Bone marrow (tissue), 2 donors: ENCODE results near the gene TNFSF13B.

Experiments used
- DNase-seq, 2 donors: peaks; one replicate each; lab custom pipeline; 2025; lab: John Stamatoyannopoulos, UW

The TNFSF13B gene

DNA sequence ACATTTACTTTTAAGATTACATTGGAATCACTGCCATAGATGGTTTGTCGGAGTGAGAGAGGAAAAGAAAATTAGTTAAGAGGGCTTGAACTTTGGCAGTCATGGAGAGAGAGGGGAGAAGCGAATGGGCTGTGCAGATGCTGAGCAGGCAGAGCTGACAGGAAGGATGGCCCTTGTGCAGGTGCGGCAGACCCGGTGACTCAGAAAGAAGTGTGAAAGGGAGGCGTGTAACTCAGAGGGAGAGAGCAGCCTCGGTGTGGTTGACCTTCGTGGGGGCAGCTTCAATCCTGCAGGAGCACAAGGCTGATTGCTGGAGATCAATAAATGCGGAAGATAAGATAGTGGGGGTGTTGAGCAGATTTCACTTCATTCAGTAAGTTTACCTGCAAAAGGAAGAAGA is 76.9 kb downstream of the TNFSF13B start:
- no peak for DNase-seq

DNA sequence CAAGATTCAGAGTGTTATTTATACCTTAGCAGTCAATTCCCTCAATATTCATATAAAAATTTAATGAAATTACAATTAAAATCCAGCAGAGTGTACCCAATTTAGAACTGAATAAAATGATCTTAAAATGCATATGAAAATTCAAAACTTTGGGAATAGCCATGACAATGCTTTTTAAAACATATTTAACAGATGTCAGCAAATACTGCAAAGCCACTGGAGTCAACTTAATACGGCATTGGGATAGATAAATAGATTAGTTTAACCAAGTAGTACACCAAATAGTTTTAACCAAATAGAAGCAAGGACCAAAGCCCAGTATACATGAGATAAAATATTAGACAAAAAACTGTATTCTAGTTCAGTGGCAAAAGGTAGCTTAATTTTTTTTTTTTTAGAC is 79.8 kb downstream of the TNFSF13B start:
- DNase-seq, result no peak

DNA sequence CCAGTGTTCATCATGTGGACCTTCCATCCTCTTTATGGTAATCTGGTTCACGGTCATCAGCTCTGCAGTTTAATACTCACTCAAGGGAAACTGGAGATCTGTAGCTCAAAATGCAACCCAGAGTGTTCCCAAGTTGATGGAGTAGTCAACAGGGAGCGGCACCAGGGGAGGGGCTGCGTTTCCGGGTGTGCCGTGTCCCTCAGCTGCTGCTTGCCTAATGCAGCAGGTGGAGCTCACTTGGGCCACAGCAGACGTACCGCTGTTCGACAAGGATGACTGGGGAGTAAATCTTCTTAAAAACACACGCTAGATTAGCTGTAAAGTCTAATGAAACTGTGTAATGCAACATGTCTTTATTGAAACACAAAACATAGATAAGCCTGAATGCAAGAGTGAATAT is 81.1 kb downstream of the TNFSF13B start:
- no peak for DNase-seq

DNA sequence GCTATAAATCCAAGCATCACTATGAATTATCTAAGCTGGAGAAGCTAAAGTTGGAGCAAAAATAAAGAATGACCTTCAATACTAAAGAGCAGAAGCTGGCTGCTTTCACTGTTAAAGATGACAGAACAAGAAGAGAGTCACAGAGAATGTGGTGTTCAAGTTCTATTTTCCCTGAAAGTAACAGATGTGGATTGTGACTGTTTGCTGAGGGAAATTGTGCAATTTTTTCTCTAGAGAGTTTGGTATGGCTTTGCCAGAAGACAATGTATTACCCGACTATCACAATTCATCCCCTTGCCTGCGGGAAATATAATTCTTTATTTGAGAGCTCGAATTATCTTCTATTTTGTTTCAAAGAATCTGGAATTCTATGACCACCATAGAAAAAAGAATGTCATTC is 83.1 kb downstream of the TNFSF13B start:
- DNase-seq, result no peak

DNA sequence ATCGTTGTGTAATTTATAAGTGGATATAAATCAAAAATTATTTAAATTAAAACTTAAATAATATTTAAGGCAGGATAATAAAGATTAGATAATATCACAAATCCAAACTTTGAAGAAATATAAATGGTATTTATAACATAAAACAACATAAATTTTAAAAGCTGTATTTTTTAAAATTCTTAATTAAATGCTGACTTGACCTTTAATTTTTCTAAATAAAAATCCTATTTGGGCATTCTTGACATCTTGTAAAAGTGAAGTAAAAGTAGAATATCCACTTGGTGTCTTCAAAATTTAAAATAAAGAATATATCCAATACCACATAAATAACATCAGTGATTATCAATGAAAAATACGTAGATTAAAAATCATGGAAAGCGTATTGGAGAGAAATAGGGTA is 87.7 kb downstream of the TNFSF13B start:
- DNase-seq, result no peak
